HG03520 (cell line): ENCODE data around the gene KDM5A.

ENCODE experiments used
- ATAC-seq: cut with Tn5 transposase; IDR thresholded peaks from one replicate; pipeline ENCODE4 v1.9.1; 2021; ENCODE audit warnings: mild to moderate bottlenecking, moderate library complexity; ENCODE audit not compliant: unreplicated experiment

Gene KDM5A

GRCh38 chr12:275812-276211, 113.3 kb downstream of the KDM5A start:
- no peak for ATAC-seq

- no peak for ATAC-seq
Measured at GRCh38 chr12:273382-273781, 115.7 kb downstream of the KDM5A start.

GRCh38 chr12:272942-273341, 116.2 kb downstream of the KDM5A start:
- ATAC-seq, result no peak

- no peak for ATAC-seq
Measured at GRCh38 chr12:271161-271560, 118.0 kb downstream of the KDM5A start.

- no peak for ATAC-seq
Measured at GRCh38 chr12:269191-269590, 119.9 kb downstream of the KDM5A start.

GRCh38 chr12:268483-268840, 120.7 kb downstream of the KDM5A start:
- no peak for ATAC-seq

GRCh38 chr12:267581-268482, 121.3 kb downstream of the KDM5A start:
- ATAC-seq, result no peak

- no peak for ATAC-seq
Measured at GRCh38 chr12:265096-265495, 124.0 kb downstream of the KDM5A start.

GRCh38 chr12:264269-264668, 124.9 kb downstream of the KDM5A start:
- no peak for ATAC-seq

GRCh38 chr12:263574-263973, 125.5 kb downstream of the KDM5A start:
- ATAC-seq, result no peak

GRCh38 chr12:262817-263216, 126.3 kb downstream of the KDM5A start, which contains the start of gene SLC6A13:
Gene SLC6A13, minus strand, starts transcription at chr12:262836. Its CDS starts 2,784 bp downstream, at chr12:260052.
- ATAC-seq, result no peak

GRCh38 chr12:262113-262512, 127.0 kb downstream of the KDM5A start:
- ATAC-seq, result no peak

GRCh38 chr12:257521-258321, 131.4 kb downstream of the KDM5A start:
- ATAC-seq, result no peak

- ATAC-seq, result no peak
Measured at GRCh38 chr12:256958-257357, 132.2 kb downstream of the KDM5A start.

- no peak for ATAC-seq
Measured at GRCh38 chr12:256225-256624, 132.9 kb downstream of the KDM5A start.

- no peak for ATAC-seq
Measured at GRCh38 chr12:254912-255311, 134.2 kb downstream of the KDM5A start.

GRCh38 chr12:254039-254438, 135.1 kb downstream of the KDM5A start:
- no peak for ATAC-seq

- no peak for ATAC-seq
Measured at GRCh38 chr12:253116-253831, 135.8 kb downstream of the KDM5A start.

- ATAC-seq, result no peak
Measured at GRCh38 chr12:252636-253035, 136.5 kb downstream of the KDM5A start.

GRCh38 chr12:247271-247670, 141.8 kb downstream of the KDM5A start:
- no peak for ATAC-seq

GRCh38 chr12:243381-243780, 145.7 kb downstream of the KDM5A start:
- no peak for ATAC-seq
